SIG-M5 treated with dmso at 0.1 percent for 504 hours (cell line): Measurements from ENCODE around the gene TNK2.

Experiments used
- DNase-seq: peaks from one replicate; lab custom pipeline; 2025; ENCODE audit not compliant: unreplicated experiment; lab: John Stamatoyannopoulos, UW

Gene TNK2

DNA sequence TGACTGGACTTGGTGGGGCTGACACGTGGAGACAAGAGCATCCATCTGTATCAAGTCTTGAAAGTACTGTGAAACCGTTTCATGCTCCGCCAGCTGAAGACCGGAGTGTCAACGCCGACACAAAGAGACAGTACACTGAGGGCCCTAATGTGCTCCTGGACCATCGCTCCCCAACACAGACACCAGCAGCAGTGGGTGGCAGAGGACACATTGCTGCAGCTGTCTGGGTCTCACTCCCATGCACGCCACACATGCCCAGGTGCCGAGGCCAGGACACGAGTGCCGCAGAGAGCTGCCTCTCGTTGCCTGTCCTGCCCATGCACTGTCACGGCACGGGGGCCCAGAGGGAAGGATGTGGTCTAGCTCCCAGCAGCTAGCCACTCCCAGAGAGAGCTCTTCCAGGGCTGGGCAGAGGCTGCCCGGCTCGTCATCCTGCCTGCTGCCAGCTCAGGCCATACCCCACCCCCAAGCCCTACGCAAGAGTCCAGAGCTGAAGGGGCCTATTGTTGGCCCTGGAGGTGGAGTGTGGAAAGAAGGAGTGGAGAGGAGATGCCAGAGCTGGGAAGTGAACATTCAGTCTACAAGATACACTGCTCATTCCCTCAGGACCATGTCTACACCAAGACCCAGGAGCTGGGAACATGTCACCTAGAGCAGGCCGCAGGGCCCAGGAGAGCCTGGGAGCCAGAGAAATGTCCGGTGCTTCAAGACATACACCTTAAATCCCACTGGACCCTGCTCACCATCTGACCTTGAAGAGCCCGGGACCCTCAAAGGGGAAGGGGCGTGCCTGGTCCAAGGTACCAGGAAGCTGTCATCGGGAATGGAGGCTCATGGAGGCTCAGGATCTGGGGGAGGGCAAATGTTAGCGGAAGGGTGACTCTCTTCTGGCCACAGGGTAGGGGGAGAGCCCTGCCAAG is 7.7 kb downstream of the TNK2 start:
- peak; percentile 42 for DNase-seq

DNA sequence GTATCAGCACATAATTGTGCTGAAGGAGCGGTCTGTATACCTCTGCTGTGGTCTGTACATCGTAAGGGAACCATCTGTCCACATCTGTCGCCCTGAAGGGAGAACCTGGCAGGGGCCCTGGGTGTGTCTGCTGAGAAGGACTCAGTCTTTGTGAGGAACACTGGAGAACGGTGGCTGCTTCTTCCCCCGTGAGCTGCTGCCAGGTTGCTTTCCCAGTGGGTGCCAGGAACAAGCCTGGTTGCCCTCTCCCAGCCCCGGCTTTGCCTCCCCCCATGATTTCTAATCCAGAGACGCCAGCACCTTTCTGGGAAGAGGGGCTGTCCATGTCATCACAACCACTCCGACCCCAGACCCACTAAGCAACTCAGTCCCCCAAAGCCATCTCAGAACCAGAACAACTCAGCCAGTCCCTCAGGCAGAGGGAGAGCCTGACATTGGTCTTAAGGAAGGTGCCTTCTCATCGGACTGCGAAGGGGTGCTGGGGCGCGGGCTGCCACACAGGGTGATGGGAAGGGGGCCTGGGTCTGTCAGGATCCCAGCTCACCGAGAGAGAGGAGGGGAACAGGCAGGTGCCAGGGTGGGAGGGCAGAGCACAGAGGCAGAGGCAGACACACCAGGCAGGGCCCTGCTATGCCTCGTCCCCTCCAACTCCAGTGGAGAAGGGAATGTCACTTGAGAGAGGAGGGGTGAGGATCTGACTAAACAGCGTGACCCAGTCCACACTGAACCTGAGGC is 8.5 kb downstream of the TNK2 start:
- DNase-seq = no peak

DNA sequence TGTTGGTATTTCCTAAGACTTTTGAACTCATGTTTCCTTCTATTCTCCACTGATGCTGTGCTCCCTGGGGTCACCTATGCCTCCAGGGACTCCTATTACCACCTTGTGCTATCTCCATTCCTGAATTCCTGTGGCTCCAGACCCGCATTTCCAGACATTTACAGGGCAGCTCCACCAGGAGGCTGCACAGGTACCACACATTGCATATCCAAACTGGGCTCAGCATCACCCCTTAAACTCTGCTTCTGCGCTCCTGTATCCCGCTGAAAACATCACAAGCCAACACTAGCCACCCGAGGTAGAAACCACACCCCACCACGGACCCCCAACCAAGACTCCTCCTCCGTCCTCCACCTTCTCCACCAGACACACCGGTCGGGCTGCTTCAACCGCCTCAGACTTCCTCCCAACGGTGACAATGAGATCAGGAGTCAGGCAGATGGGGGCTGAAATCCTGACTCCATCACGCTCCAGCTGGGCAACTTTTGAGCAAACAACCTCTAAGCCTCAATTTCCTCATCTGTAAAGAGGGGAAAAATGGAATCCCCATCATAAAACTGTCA is 10.4 kb downstream of the TNK2 start:
- no peak for DNase-seq

DNA sequence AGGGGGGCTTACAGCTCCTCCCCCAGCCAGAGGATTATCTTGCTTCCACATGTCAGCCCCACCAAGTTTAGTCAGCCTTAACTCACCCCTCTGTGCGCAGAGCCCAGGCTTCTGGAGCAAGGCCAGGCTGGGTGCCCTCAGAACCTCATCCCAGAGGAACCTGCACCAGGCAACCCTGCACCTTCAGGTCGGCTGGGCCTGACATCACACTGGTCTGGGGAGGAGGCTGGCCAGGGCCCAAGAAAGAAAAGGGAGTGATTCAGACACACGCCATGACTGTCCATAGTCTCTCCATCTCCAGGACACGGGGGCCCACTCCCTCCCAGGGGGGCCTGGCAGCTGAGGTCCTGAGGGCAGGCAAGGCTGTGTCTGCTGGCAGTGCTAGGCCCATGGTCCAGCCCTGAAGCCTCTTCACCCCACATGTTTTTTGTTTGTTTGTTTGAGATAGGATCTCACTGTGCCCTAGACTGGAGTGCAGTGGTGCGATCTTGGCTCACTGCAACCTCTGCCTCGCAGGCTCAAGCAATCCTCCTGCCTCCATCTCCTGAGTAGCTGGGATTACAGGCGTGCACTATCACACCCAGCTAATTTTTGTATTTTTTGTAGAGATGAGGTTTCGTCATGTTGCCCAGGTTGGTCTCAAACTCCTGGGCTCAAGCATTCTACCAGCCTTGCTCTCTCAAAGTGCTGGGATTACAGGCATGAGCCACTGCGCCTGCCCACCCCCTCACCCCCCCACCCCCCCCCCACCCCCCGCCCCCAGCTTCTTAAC is 11.1 kb downstream of the TNK2 start:
- DNase-seq = no peak

DNA sequence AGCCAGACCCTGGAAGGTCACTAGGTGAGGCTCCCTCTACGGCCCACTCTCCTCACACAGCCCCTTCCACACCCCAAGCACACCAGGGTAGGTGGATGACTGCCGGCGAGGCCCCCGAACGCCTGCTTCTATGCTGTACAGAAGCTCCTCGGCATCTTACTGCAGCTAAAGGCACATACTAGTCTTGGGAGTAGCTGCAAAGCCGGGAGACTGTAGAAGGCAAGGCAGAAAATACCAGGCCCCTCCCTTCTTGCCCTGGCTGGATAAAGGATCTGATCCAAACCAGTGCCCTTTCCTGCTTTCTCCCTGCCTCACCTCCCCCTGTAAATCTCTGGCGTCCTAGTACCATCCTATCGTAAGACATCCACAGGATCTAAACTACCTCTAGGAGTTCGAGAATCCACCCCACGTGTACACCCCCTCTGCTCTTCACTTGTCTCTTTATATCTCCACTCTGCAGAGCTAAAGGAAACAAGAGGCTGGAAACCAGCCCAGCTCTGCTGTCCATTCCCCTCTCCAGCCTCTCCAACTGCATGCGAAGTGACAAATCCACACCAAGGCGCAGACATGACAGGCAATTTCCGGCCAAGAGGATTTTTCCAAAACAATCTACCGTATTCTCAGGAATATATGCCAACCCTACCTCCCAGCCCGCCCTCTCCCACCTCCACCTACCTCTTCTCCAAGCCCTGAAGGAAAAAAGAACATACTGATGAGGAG is 11.8 kb downstream of the TNK2 start:
- no peak for DNase-seq

DNA sequence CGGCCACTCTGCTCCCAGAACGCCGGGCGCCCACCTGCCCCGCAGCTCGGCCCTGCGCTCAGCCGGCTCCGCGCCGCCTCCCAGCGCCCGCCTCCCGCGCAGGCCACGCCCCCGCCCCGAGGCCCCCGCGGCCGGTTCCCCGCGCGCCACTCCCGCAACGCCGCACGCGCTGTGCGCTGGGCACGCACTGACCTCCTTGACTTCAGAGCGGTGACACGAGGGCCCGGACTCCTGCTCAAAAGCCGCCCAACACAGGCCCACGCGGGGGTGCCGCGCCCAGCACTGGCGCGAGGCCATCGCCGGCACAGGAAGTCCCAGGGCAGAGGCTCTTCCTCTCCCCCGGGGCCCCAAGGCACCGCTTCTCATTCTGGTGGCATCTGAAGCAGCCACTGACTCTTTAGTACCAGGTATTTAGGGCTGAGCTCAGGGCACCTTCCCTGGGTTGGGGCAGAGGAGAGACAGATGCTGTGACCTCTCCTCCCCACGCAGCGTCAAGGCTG is 12.4 kb downstream of the TNK2 start:
- peak; percentile 62 for DNase-seq

DNA sequence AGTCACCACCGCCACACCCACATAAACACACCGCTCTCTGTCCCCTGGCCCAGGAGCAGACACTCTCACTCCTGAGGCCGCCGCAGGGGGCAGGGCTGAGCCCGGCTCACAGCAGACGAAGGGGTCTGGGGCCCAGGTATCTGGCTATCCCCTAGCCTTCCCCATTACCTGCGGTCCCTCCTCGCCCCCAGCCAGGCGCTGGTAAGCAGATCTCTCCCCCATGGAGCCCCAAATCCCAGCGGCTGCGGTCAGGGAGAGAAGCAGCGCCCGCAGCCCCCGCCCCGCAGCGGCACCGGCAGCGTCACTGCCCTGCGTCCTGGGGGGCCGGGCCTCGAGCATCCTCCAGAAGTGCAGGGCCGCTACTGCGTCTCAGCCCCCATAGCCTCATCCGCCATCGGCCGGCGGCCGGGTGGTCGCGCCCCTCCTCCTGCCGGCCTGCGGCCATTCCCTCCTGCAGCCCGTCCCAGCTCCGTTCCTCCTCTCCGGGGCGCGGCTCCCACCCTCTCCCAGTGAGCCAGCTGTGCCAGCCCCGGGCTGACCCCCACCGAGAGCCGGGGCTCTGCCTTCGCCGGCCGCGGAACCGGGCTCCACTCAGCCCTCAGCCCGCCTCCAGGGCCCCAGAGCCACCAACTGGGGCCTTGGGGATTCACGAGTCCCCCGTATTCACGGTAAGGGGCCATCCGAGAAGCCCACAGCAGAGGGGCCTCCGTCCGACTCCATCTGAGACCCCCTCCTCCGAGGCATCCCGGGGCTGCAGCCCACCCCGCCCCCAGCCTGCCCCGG is 13.1 kb downstream of the TNK2 start:
- DNase-seq = peak; percentile 62

DNA sequence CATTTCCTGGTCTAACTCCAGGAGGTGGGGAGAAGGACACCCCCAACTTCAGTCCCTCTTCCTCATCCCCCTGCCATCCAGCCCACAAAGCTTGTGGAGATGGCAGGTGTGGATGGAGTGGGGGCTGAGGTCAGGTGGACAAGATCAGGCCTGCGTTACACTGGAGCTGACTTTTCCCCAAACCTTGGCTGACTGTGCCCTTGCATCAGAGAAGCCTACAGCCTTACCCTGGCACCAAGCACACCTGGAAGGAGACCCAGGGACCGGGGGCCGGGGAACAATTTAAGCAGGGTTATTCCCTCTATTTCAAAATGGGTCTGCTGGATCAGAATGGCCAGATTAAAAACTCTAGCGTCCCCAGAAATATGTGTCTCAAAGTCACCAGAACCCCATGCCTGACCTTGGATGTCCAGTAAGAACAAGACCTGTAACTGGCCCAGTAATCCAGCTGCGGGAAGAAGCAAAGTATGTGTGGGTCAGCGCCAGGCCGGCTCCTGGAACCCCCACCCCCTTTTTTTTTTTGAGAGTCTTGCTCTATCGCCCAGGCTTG is 14.4 kb downstream of the TNK2 start:
- DNase-seq = no peak

DNA sequence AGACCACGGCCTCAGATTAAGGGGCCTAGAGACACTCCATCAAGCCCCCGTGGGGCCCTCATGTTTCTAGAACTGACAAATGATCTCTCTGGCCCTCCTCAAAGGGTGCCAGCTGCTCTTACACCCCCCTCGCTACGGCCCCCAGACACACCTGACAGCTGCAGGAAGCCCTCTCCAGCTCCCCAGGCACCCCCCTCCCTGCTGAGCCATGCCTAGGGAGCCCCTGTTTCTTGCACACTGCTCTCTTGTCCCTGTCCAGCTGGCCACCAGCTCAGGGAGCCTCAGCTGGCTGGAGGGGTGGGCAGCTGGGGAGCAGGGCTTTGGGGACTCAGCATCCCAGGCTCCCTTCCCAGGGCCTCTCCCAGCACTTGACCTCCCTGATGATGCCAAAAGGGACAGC is 14.8 kb downstream of the TNK2 start:
- DNase-seq = no peak

DNA sequence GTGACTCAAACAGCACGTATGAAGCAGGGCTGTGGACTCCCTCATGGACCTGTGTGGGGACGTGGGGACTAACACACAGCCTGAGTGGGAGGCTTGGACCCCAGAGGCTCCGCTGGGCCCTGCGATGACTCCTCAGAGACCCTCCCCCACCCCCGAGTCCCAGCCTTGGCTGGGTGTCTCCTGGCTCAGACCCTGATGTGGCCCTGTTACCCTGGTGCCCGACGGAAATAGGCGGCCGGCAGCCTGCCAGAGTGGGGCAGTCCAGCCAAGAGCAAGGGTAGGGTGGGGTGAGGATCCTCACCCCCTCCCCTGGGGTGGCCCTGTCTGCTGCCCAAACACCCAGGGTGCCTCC is 15.3 kb downstream of the TNK2 start:
- no peak for DNase-seq

DNA sequence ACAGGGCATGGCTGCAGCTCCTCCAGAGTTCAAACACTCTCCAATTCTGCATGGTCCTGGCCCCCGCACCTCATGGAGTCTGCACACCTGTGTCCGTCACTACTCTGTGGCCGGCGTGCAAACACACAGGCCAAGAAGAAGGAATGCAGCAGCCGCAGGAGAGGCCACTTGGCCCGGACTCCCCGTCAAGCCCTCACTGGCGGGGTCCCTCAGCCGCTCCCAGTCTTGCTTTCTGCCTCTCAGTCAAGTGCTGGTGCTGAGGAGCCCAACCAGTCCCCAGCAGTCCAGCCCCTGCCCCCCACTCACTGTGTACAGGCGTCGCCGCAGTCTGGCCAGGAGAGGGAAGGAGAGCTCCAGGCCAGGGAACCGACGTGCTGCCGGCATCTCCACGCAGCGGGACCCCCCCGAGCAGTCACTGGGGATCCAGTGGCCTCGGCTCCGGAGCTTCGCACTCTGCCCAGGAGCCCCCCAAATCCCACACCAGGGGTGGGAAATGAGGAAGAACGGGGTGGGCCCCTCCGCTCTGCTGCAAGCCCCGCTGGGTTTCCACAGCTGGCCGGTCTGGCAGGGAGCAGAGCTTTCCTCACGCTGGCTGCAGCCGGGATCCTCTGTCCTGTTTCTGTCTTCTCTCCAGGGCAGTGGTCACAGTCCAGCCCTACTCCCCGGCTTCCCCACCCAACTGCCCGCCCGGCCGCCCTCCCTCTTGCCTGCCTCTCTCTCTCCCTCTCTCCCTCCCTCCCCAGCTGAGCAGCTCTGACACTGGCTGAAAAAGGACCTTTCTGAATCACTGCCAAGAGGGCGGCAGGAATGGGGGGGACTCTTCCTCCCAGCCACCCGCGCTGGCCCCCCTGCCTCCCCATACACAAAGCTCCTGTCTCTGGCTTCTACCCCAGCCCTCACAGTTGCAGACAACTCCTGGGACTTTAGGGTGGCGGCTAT is 16.0 kb downstream of the TNK2 start:
- DNase-seq = no peak

DNA sequence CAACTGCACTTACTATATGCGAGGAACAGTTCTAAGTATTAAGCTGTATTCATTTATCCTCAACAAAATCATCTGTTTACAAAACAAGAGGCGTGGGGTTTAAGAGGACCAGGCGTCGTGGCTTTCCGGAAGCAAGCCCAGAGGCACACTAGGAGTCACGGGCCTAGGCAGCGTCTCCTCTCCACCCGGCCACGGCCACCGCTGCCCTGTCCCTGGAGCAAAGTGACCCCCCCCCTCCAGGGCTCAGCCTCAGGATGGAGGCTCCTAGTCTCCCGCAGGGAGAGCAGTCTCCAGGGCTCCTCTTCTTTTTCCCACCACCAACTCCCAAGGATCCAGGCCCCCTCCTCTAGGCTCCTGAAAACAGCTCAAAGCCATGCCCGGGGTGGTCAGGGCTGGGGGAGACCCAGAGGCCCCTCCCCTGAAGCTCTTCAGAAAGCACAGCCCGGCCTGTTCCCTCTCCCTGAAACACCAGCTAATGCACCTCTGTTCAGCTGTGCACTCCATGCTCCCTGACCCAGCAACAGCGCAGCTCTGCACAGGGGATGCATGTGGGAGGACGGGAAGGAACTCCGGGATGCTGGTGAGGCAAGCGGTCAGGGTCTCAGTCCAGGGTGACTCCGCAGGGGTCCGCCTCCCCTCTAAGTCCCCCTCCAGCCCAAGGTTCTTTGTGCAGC is 16.8 kb downstream of the TNK2 start:
- no peak for DNase-seq

DNA sequence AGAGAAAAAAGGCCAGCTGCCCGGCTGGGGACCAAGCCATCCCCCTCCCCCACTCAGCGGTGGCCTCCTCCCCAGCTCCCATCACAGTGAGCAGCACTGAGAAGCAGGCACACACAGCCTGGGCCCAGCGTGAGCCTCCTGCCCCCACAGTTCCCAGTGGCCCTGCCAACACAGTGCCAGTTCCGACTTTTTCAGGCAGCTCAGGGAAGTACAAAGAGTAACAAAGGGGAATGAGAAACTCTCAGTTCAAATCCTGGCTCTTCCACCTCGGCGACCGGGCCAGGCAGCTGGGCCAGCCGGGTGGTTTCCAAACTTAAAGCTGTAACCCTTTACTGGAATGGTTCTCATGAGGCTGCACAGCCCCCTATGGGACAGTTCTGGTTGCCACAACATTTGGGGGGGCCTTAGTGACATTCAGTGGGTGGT is 18.5 kb downstream of the TNK2 start:
- no peak for DNase-seq

DNA sequence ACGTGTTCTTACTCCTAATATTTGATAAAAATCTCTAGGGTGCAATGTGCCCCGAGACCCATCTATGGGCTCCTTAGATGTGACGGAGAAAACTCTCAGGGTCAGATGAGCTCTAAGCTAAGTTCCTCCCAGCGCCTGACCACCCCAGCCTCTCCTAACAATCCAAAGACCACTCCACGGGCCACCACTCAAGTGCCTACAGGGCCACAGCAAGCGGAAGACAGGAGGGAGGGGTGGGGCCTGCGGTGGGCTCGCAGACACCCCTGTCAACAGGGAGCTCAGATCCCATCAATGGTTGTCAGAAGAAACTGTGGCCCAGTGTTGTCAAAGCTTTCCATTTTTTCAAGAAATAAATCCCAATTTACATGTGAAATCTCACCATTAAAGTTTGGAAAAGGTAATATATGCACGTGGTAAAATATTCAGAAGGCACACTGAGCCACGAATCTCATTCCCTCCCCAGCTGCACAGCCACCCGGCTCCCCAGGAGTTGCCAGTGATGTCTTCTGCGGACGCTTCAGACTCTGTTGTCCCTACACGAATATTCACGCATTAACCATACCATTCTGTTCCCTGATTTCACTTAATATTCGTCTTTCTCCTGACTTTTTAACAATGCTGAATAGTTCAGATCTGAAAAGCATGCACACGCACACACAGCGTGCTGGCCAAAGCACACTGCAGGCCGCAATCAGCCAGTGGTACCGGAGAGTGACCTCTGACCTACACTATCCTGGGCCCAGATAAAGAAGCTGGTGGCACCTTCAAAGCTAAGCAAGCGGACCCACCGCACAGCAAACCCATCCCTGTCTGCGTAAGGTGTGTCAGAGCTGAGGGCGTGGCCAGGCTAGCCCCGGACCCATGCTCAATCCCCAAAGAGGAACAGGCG is 19.1 kb downstream of the TNK2 start:
- no peak for DNase-seq

DNA sequence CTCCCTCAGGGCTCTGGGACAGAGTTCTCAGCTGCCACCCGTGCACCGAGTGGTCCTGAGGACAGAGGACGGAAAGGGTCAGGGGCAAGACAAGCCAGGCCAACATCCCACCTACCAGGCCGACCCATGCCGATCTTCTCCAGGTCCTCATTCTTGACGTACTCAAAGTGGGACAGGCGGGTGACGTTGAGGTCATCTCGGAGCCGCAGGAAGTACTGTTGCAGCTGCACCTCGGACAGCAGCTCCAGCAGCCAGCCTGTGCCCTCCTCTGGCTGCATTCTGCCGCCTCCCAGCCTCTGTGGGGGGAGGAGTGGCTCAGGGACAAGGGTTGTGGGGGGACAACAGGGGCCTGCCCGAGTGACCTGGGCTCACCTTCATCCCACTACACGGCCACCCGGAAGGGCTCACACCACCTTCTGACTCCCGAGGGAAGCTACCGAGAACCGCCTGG is 20.0 kb downstream of the TNK2 start:
- no peak for DNase-seq

DNA sequence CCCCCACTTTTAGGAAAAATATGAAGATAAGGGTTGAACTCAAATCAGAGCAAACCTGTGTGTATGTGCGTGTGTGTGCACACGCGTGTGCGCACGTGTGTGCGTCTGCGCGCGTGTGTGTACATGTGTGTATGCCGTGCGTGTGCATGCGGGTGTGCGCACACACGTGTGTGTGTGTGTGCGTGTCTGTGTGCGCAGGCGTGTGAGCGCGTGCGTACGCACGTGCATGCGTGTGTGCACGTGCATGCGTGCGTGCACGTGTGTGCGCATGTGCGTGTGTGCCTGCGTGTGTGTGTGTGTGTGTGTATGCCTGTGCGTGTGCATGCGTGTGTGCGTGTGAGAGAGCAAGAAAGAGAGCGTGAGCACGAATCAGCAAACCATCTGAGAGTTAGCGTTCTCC is 20.7 kb downstream of the TNK2 start:
- no peak for DNase-seq
